NOMO-1 (cell line): Measurements from ENCODE around the gene NUP62.

Experiments used
- DNase-seq, 2 experiments: peaks; one replicate each; lab custom pipeline; 2025; ENCODE audit not compliant: unreplicated experiment in 2 of 2; lab: John Stamatoyannopoulos, UW

NUP62 gene

DNA sequence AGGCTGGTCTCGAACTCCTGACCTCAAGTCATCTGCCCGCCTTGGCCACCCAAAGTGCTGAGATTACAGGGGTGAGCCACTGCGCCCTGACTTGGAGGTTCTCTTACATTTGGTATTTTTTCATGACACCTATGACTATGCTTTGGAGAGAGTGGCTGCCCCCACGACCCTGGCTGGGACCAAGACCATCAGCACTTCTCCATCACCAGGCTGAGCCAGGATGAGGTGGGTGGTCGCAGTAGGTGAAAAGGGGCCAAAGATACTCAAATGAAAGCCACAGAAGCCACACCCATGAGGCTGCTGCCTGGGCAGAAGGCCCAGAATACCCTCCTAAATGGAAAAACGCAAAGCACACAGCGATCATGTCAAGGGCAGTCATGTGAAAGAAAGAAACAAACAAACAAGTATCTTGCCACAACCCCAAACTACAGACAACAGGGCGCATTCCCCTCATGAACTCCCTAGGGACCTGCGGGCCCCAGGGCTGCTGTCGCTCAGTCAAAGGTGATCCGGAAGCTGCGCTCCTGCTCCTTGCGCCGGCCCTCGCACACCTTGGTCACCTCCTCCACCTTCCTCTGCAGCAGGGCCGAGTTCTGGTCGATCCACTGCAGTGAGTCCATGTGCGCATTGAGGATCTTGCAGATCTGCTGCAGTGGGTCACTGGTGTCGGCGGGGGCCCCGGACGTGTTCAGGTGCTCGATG lies 21.4 kb downstream of the NUP62 start:
- DNase-seq = no peak

DNA sequence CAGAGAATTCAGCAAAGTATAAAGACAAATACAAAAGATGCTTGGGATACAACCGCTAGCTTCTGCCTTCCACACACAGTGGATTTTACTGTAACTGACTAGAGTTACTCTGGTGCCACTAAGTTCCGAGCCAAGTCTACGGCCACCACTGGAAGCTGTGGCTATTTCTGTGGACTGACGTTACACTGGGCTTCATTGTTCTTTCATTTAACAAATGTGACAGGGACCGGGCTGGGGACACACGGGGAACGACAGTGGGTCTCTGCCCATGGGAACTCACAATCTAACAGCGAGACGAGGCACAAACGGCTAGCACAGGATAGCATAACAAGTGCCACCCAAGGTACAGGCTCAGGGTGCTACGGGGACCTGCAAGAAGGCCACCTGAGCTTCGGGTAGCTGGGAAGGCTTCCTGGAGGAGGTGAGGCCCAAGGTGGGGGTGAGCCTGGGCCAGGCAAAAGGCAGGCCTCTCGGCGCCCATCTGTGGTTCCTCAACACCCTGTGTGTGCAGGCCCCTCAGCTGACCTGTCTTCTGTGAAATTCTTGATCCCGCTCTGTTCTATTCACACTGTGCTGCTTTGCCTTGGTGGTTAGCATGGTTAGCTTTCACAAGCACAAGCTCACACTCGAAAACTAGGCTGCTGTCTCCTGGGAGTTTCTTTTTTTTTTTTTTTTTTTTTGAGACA lies 22.3 kb downstream of the NUP62 start:
- DNase-seq = no peak

- no peak for DNase-seq
Measured at GRCh38 chr19:49904136-49904535, 25.2 kb downstream of the NUP62 start.

GRCh38 chr19:49896863-49897621 lies 32.3 kb downstream of the NUP62 start, which contains the start of gene IL4I1:
TSS of gene IL4I1 (minus strand) at chr19:49896887. CDS start at chr19:49896160, 727 bp downstream.
- peak; percentile 90 to 92 for DNase-seq

GRCh38 chr19:49895566-49896297 lies 33.6 kb downstream of the NUP62 start:
- no peak for DNase-seq

DNA sequence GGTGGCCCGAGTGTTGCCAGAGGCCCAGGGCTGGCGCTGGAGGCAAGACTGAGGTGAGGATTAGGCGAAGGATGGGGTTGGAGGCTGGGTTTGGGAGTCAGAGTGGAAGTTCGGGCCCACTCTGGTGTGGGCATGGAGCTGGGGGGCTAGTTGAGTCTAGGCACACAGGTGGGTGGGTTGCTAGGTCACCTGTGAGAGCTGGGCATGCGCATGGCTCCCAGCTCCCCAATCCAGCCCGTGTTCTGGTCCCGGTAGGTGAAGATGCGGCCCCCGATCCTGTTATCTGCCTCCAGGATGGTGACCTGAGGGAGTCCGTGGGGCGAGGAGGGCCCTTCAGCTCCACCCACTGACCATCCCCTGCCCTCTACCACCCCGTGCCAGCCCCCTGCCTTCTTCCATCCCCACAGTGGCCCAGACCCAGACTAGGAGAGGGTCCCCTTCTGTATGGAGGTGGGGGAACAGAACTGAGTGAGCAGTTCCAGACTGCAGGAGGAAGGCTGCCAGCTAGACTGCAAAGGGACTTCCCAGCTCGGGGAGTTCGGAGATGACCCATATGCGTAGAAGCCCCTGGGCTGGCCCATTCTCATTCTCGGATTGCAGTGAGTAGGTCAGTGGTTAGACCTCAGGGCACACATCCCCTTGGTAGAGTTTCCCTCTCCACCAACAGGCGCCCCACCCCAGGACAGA lies 34.3 kb downstream of the NUP62 start:
- DNase-seq = no peak

DNA sequence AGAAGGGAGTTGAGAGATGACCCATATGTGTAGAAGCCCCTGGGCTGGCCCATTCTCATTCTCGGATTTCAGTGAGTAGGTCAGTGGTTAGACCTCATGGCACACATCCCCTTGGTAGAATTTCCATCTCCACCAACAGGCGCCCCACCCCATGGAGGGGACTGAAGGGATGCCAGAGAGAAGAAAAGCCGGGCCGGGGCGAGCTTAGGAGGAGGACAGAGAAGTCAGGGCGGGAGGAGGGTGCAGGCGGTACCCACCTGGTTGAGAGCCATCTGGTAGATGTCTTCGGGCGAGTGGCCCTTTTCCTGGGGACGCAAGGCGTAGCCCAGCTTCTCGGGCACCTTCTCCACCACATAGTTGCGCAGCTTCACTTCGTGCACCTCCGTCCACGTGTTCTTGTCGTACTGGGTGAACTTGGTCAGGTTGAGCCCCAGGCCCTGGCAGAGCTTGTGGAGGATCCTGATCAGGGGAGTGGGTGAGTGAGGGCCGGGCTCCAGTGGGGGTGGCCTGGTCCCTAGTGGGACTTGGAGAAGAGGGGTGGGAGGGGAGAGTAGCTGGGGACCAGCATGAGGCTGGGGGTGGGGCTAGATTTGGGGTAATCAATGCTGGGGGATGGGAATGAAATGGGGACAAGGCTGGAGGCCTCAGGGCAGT lies 35.2 kb downstream of the NUP62 start:
- DNase-seq = no peak

DNA sequence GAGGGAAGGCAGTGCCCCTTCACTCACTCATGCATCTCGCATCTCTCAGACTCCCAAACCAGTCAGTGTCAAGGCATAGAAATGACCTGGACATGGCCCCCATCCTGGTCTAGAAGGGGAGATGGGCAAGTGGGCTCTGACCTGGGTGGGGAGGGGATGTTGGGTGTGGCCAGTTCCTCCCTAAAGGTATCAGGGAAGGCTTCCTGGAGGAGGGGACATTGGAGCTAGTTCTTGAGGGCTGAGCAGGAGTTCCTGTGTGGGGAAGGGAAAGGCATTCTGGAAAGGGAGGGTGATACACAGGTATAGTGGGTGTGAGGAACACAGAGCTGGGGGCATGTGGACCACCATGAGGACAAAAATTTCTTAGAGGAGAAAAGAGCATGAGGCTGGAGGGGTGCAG lies 36.6 kb downstream of the NUP62 start:
- DNase-seq = no peak

GRCh38 chr19:49891393-49891792 lies 37.9 kb downstream of the NUP62 start:
- DNase-seq = no peak

DNA sequence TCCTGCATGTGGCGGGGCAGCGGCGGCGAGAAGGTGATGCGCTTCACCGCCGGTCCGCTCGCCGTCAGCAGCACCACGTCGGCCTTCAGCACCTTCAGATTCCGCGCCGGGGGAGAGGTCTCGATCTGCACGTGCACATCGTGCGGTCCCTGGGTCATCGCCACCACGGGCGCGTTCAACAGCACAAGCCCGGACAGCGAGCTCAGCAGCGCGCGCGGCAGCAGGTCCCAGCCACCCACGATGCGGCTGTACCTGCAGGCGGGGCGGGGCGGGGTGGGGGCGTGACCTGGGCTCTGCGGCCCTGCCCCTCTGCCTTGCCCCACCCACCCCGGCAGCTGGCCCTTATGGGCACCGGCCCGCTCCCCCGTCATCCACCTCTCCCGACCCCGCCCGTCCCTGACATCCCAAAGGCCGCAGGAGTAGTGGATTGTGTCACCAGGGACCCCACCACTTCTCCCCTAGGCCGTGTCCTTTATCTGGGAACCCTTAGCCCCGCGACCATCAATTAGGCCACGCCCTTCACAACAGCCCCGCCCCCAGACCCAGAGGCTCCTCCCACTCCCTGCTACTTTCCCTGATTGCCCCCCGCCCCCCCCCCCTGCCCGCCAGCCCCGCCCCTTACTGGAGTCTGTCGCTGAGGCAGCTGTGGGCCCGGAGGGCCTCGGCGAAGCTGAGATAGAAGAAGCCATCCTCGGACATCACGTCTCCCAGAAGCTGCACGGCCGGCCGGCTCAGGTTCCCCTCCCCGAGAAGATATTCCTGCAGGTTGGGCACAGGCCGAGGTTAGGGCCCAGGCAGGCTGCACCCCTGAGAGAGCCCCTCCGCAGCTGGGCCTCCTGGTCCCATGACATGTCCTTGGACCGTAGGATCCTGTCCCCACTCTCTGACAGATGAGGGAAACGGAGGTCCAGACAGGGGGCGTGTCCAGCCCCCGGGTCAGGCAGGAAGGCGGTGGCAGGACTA lies 38.7 kb downstream of the NUP62 start:
- no peak for DNase-seq

DNA sequence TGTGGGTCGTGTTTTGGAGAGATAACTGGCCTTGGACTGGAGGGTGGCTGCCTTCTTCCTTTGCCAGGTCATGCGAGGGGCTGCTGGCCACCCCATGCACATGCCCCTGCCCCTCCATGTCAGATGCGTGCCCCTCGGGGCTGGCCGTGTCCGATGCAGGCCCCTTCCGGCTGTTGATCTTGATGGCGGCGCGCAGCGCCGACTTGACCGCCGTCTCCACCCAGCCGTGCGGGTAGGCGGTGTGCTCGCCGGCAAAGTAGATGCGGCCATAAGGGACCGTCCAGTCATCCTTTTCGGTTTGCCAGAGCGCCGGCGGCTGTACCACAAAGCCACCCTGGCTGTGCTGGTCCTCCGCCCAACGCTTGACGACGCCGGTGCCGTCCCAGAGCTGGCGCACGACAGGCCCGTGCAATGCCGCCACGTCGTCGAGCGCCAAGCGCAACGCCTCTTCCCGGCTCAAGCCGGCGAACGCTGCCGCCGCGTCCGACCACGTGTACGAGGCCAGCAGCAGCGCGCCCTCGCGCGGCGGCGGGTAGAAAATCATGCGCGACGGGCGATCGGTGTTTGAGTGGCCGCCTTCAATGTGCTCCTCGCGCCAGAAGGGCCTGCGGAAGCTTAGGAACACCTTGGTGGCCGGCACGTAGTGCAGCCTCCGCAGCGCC lies 39.5 kb downstream of the NUP62 start:
- no peak for DNase-seq

DNA sequence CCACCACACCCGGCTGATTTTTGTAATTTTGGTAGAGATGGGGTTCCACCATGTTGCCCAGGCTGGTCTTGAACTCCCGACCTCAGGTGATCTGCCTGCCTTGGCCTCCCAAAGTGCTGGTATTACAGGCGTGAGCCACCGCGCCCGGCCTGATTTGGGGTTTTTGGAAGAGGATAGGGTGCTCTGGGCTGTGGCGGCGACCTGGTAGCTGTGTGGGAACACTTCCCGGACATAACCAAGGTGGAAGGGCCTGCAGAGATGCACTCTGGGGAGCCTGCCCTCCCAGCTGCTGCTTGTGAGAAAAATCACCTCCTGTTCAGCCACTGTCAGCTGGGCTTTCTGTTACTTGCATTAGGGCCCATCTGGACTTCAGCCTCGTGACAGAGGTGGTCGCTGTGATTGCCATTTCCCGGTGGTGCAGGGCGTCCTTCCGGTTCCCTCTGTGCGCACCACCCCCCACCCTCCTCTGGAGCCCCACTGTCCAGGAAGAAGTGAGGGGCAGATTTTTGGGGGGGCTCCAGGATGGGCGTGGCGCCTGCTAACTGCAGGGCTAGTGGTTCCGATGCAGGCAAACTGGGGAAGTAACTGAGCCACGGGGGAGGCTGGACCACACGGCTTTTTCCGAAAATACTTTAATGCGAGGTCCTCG lies 40.1 kb downstream of the NUP62 start:
- no peak for DNase-seq

DNA sequence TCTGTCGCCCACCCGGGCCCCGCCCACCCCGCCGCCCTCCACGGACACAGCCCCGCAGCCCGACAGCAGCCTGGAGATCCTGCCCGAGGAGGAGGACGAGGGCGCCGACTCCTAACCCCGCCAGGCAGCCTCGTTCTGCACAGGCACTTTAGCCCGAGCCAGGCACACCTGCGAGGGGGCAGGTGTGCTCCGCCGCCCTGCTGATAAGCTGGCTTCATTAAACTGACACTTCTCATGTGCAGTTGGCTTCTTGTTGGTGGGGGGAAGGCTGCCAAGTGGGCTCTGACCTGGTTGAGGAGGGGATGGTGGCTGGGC lies 40.8 kb downstream of the NUP62 start:
- no peak for DNase-seq

- DNase-seq = no peak
Measured at GRCh38 chr19:49887665-49888509, 41.4 kb downstream of the NUP62 start.

GRCh38 chr19:49887037-49887664 lies 42.2 kb downstream of the NUP62 start:
- no peak for DNase-seq

DNA sequence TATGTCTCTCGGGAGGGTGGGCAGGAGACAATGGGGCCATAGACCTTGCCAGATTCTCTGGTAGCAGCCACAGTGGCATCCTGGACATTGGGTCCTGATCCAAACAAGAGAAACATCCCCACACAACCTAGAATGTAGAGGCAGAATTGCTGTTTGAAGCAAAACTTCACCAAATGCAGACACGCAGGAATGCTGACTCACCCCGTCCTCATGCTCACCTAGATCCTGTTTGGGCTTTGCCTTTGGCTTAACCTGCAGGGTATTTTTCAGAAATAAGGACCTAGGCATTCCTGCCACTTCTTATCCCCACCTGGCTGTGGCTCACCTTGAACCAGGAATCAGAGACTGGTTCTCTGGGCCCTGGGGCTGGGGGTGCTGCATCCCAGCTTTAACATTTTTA lies 44.5 kb downstream of the NUP62 start:
- DNase-seq = no peak

DNA sequence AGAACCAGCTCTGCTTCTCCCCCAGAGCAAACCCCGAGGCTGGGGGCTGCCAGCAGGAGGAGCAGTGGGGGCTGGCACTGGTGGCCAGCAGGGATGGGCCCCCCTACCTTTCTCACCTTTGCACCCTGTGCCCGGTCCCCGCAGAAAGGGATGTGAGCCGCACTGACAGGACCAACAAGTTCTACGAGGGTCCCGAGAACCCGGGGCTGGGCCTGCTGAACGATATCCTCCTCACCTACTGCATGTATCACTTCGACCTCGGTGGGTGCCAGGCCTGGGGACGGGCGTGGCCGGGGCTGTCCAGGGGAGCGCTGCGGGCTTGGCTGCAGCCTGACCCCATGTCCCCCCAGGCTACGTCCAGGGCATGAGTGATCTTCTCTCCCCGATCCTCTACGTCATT lies 45.2 kb downstream of the NUP62 start:
- DNase-seq = no peak
